Left lung (tissue), 10 donors: ENCODE results near the gene ANXA6. TPM values are rescaled to one million over a fixed set of nuclear protein-coding genes. Genes with fewer than 3 reads are reported as not detected.

ENCODE experiments used
- ATAC-seq: fragments of 200-7000 bp; cut with Tn5 transposase; one replicate; pipeline ENCODE4 v1.9.1; 2020; ENCODE audit warnings: moderate library complexity
- DNase-seq, 4 donors: peaks; one replicate each; pipeline ENCODE4 v3.0.0-alpha.2; 2013 to 2020
- H3K27ac ChIP-seq, 2 donors: fragments of 200-600 bp; sonication (generic) in 1 of 2; one replicate each; pipeline versions ENCODE4 v1.5.0 to v1.8.0; 2020 to 2021
- H3K27me3 ChIP-seq, 2 donors: fragments of 200-600 bp; sonication (generic) in 1 of 2; one replicate each; pipeline versions ENCODE4 v1.5.0 to v1.8.0; 2020 to 2021
- H3K36me3 ChIP-seq, 2 donors: fragments of 200-600 bp; sonication (generic) in 1 of 2; one replicate each; pipeline versions ENCODE4 v1.5.0 to v1.8.0; 2020 to 2021
- H3K4me1 ChIP-seq, 2 donors: fragments of 200-600 bp; one replicate each; pipeline ENCODE4 v1.8.0; 2021
- H3K4me3 ChIP-seq, 2 donors: fragments of 200-600 bp; sonication (generic) in 1 of 2; one replicate each; pipeline versions ENCODE4 v1.5.0 to v1.8.0; 2020 to 2021; ENCODE audit warnings: mild to moderate bottlenecking in 1 of 2
- H3K9me3 ChIP-seq, 2 donors: fragments of 200-600 bp; sonication (generic) in 1 of 2; one replicate each; pipeline versions ENCODE4 v1.5.0 to v1.8.0; 2020 to 2021
- intact Hi-C, 2 donors: fragments of 100-400 bp; cut with DNase I; formaldehyde crosslinking; loops; one replicate each; pipeline versions ENCODE4 v1.11.2 to v1.14.2; 2022
- polyA plus RNA-seq, 6 donors: library from polyadenylated mRNA; unstranded; fragments of 120-200 nt; gene quantifications; one replicate each; pipeline ENCODE4 v1.2.1, GENCODE V29; 2013; ENCODE audit not compliant: insufficient read length in 6 of 6
- total RNA-seq, 2 donors: library from RNA; stranded (reverse); fragmentation: NEBNext Ultra II Directional; extraction: Animal tissue kit (Norgen Biotek cat#: 25700); gene quantifications; one replicate each; pipeline ENCODE4 v1.2.1, GENCODE V29; 2021
- TF ChIP-seq, protein P1 (sequence below), 2 donors: fragments of 200-600 bp; sonication (generic) in 1 of 2; IDR thresholded peaks; one replicate each; pipeline versions ENCODE4 v1.5.0 to v1.8.0; 2021; ENCODE audit warnings: antibody characterized with exemption in 2 of 2
- donor health status: DM: no; HTN: yes; CAD: no.
- donor health status: DM: no; HTN: no; CAD: no.

The ANXA6 gene
- total and polyA plus RNA-seq, 8 donors = 188 to 303 (median 291) TPM

DNA sequence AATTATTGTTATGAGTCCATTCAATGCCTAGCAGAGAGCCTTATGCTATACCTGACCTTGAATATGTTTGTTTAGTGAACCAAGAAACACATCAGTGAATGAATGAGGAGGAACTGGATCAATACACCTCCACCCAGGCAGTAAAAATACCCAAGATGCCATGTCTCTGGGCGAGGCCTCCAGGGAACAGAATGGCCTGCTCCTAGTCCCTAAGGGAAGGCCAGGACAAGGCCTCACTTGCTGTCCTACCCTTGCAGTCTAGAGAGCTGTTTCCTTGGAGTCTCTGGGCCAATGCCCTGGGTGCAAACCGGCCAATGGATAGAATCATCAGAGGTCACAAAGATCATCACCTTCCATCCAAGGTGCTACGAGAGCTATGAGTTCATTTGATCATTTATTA, 102.9 kb downstream of the ANXA6 start:
- no peaks in the 10 kb centered on the region for H3K9me3 ChIP-seq
- TF ChIP-seq, protein P1, sequence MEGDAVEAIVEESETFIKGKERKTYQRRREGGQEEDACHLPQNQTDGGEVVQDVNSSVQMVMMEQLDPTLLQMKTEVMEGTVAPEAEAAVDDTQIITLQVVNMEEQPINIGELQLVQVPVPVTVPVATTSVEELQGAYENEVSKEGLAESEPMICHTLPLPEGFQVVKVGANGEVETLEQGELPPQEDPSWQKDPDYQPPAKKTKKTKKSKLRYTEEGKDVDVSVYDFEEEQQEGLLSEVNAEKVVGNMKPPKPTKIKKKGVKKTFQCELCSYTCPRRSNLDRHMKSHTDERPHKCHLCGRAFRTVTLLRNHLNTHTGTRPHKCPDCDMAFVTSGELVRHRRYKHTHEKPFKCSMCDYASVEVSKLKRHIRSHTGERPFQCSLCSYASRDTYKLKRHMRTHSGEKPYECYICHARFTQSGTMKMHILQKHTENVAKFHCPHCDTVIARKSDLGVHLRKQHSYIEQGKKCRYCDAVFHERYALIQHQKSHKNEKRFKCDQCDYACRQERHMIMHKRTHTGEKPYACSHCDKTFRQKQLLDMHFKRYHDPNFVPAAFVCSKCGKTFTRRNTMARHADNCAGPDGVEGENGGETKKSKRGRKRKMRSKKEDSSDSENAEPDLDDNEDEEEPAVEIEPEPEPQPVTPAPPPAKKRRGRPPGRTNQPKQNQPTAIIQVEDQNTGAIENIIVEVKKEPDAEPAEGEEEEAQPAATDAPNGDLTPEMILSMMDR (IDR thresholded peaks at IDR 0.05) = no peak
- intact Hi-C loops = loop anchor here in 1 of 2 donors (10.0 kb wide), 1 partner anchor 60 kb away; no protein-coding TSS in a partner anchor
- peaks cover 0 to 97% of the 10 kb centered on the region in 2 donors for H3K36me3 ChIP-seq
- ATAC-seq (no peak), DNase-seq (no peak)
- no peak overlapping the region for H3K4me3 ChIP-seq
- peak overlapping the region in 1 of 2 donors; percentile 73 for H3K27ac ChIP-seq
- H3K4me1 ChIP-seq = peaks cover 3 to 84% of the 10 kb centered on the region in 2 donors
- H3K27me3 ChIP-seq = no peaks in the 10 kb centered on the region

DNA sequence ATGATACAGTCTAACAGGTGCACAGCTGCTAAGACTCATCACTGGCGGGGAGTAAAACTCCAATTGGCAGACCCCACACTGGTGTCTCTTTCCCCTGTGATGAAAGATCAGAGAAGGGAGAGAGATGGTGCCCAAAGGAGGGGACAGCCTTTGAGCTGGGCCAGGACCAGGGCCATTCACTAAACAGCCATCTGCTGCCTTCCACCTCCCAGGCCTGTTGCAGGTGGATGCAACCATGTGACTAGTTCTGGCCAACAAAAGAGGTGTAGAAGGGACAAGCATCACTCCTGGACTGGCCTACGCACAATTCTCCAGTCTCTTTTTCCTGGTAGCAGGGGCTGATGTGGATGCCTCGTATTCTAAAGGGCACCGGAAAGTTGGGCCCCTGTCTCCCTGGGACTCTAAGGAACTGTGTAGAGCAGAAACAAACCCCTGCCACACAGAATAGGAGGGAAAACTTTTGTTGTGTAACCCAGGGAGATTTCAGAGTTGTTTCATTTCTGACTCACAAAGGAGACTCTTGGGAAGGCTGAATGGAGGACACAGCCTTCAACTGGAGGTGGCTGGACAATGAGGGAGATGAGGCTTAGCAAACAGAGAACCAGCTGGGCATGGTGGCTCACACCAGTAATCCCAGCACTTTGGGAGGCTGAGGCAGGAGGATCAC, 103.7 kb downstream of the ANXA6 start:
- Histone ChIP-seq H3K4me3 (no peak overlapping the region), H3K9me3 (no peaks in the 10 kb centered on the region), H3K36me3 (peaks cover 0 to 100% of the 10 kb centered on the region in 2 donors), H3K27ac (peak overlapping the region in 1 of 2 donors; percentile 73), H3K27me3 (no peaks in the 10 kb centered on the region), H3K4me1 (peaks cover 3 to 77% of the 10 kb centered on the region in 2 donors)
- TF ChIP-seq, protein P1 (IDR thresholded peaks at IDR 0.05) = no peak
- no peak for DNase-seq
- intact Hi-C loops = loop anchor here in 1 of 2 donors (10.0 kb wide), 1 partner anchor 61 kb away; no protein-coding TSS in a partner anchor
- no peak for ATAC-seq

DNA sequence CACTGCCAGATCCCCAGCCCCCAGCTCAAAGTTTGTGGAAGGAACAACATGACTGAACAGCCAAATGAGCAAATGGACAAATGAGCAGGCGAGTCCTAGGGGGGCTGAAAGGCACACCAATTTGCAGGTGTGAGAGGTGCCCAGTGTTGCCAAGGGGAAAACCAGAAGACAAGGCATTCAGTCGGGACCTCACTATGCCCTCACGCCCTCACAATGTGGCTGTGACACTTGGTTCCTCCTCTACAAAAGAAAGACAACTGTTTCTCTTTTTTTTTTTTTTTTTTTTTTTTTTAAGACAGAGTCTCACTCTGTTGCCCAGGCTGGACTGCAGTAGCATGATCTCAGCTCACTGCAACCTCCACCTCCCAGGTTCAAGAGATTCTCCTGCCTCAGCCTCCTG, 104.7 kb downstream of the ANXA6 start:
- Histone ChIP-seq H3K4me3 (no peak overlapping the region), H3K36me3 (peaks cover 0 to 100% of the 10 kb centered on the region in 2 donors), H3K9me3 (no peaks in the 10 kb centered on the region), H3K4me1 (peaks cover 3 to 66% of the 10 kb centered on the region in 2 donors), H3K27ac (peak overlapping the region in 1 of 2 donors; percentile 73), H3K27me3 (no peaks in the 10 kb centered on the region)
- TF ChIP-seq, protein P1 (IDR thresholded peaks at IDR 0.05) = no peak
- intact Hi-C loops = loop anchor here in 1 of 2 donors (10.0 kb wide), 1 partner anchor 62 kb away; no protein-coding TSS in a partner anchor
- ATAC-seq (no peak), DNase-seq (no peak)

DNA sequence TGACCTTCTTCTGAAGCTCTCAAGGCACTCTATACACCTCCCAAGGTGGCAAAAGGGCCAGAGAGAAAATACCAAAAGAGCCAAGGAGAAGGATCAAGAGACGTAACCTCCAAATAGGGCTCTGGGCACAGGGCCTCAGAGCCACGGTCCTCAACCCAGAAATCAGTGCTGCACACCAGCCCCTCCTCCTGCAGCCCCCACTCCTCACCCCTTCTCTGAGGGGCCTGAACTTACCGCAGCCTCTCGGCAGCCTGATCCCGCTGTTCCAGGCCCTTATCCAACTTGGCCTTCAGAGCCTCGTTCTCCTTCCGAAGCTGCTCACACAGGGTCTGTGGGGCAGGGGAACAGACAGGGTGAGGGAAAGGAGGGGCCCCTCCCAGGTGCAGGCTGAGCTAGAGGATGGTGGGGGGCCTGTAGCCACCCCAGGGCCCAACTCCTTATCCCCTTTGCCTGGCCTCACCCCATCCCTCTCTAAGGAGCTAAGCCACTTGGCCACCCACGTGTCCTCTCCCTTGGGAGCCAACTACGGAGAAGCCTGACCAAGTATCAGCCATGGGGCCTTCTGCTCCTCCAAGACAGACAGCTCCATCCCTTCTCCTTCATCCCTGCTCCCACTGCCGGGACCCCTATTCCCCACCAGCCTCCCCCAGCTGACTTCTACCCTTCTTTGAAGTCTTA, 105.5 kb downstream of the ANXA6 start:
- Histone ChIP-seq H3K9me3 (no peaks in the 10 kb centered on the region), H3K27ac (peak overlapping the region in 1 of 2 donors; percentile 73), H3K36me3 (peaks cover 0 to 100% of the 10 kb centered on the region in 2 donors), H3K27me3 (no peaks in the 10 kb centered on the region), H3K4me1 (peaks cover 3 to 59% of the 10 kb centered on the region in 2 donors), H3K4me3 (no peak overlapping the region)
- DNase-seq = no peak
- ATAC-seq = no peak
- intact Hi-C loops = loop anchor here (2.0 to 10.0 kb wide), 2 partner anchors 63 kb away; no protein-coding TSS in a partner anchor
- TF ChIP-seq, protein P1 (IDR thresholded peaks at IDR 0.05) = no peak
